Stimulated activated CD4-positive, alpha-beta T cell treated with anti-CD3 and anti-CD28 coated beads, Interleukin-4, amount 100 ng/mL, for 24 hours (primary cell): ENCODE measurements around the gene DLGAP4.

Source experiments
- DNase-seq: peaks from one replicate; pipeline ENCODE4 v3.0.0-alpha.2; 2020

DLGAP4 gene

GRCh38 chr20:36310215-36310981 lies 4.3 kb downstream of the DLGAP4 start:
- DNase-seq: peak; percentile 1

- DNase-seq: peak; percentile 1
Measured at GRCh38 chr20:36311141-36311853, 5.2 kb downstream of the DLGAP4 start.

GRCh38 chr20:36311854-36312723 lies 6.0 kb downstream of the DLGAP4 start:
- DNase-seq: no peak

GRCh38 chr20:36312724-36313441 lies 6.7 kb downstream of the DLGAP4 start:
- DNase-seq: no peak

- no peak for DNase-seq
Measured at GRCh38 chr20:36313476-36313875, 7.3 kb downstream of the DLGAP4 start.

GRCh38 chr20:36313926-36314325 lies 7.8 kb downstream of the DLGAP4 start:
- no peak for DNase-seq

GRCh38 chr20:36314734-36315544 lies 8.8 kb downstream of the DLGAP4 start:
- no peak for DNase-seq

- DNase-seq: no peak
Measured at GRCh38 chr20:36315545-36316351, 9.6 kb downstream of the DLGAP4 start.

- no peak for DNase-seq
Measured at GRCh38 chr20:36317675-36318074, 11.5 kb downstream of the DLGAP4 start.

- no peak for DNase-seq
Measured at GRCh38 chr20:36318166-36318565, 12.0 kb downstream of the DLGAP4 start.

- DNase-seq: no peak
Measured at GRCh38 chr20:36319356-36320260, 13.5 kb downstream of the DLGAP4 start.

GRCh38 chr20:36320261-36320897 lies 14.2 kb downstream of the DLGAP4 start:
- no peak for DNase-seq

GRCh38 chr20:36320898-36321695 lies 15.0 kb downstream of the DLGAP4 start:
- no peak for DNase-seq

GRCh38 chr20:36322131-36322530 lies 16.0 kb downstream of the DLGAP4 start:
- no peak for DNase-seq

GRCh38 chr20:36330091-36330490 lies 24.0 kb downstream of the DLGAP4 start:
- no peak for DNase-seq

GRCh38 chr20:36331209-36331608 lies 25.1 kb downstream of the DLGAP4 start:
- DNase-seq: no peak

- no peak for DNase-seq
Measured at GRCh38 chr20:36333841-36334240, 27.7 kb downstream of the DLGAP4 start.
